ENCODE data around the gene NCKAP5.
A peak's percentile ranks its signal among the peaks of the same experiment; 100 is the strongest.

Gene NCKAP5

DNA sequence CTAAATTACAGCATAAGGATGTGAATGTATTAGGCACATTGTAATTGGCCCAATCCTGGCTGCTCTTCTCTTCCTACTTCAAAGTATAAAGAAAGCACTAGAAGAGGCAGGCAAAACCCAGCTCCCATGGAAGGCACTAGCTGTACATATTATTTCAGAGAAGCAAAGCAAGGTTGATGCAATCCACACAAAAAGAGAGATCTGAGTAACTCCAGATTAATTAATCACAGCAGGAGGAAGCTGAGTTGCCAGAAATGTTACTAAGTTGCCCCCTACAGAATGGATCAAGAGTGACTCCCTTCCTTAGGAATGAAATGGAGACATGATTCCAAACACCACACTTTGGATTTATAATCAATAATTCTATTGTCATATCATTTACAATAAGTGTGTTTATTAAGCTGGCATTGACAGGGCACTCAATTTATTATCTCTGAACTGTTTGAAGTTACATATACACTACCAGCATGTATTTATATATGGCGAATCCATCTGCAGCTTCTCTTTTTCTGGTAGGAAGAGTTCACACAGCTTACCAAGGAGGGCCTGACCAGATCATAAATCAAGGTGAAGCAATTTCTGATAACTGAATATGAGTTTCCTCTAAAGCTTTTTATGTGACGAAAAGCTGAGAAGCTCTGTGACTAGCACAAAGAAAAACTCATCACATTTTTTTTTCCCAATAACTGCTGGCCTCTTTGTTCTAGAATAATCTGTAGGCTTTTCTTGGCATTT, 505.2 kb downstream of the NCKAP5 start:
- peak; percentile 38 for DNase-seq

DNA sequence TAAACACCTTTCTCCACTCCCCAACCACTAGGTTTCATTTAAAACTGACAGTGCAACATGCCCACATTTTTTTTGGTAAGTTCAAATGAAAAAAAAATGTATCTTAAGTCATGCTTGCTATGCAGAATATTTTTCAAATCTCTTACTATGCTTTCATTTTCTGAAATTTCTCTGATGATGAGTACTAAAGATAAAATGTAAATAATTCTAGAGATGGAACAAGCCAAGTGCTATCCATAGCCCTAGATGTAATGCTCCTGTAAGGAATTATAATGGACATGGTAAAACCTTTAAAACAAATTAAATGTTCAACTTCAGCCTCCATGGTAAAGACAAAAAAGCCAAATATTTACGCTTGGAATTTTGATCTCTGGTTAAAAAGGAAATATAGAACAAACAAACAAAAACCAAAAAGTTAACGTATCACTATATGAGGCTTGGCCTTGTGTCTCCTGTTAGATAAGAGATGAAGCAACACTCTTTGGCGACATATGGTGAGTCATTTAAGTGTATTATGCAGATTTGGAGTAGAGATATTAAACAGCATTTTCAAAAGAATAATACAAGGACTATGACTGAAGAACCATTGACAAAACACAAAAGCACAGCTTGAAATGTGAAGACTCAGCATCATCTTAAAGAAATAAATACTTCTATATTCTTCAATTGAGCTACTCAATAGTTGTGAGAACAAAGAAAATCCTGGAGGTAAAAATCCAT, 506.2 kb downstream of the NCKAP5 start:
- peak; percentile 26 for DNase-seq

DNA sequence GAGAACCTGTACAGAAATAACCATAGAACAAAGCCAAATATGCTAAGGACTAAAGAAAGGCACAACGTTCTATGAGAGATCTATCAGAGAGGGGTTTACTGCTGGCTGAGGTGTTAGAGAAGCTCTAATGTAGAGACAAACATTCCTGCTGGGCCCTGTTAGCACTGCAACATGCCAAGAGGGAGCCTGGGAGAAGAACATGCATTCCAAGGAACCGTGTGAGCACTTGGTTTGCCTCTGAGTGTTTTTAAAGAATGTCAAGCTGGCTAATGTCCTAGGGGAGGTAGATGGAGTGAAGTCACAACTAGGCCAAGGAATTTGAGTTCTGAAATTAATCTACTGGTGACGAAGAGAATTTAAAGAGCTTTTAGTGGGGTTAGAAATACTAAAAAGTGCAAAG, 514.0 kb downstream of the NCKAP5 start:
- DNase-seq: peak; percentile 80

DNA sequence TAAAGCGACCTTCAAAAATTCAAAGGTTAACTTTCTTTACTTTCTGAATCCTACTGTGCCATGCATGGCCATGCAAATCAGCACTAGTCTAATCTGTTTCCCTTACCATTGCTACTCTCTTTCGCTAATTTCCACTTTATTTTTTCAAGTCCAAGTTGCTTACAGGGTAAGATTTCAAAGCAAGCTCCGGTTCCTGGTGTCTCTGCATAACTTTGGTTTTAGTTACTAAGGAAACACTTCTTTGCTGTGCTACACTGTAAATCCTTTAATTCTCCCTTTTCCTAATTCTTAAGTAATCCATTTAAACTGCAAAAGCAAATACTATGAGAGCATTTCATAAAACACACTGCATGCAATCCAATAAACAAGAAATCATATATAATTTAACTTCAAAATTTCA, 514.7 kb downstream of the NCKAP5 start:
- no peak for DNase-seq

DNA sequence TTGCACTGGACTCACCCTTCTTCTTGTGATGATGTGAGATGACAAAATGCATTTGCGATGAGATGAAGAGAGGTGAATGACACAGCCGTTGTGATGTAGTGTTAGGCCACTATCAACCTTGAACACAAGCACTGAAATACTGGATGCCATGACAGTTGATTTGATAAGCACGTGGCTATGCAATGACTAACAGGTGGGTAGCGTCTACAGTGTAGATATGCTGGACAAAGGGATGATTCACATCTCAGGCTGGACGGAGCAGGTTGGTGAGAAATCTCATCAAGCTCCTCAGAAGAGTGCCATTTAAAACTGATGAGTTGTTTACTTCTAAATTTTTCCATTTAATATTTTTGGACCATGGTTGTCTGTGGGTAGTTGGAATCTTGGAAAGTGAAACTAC, 522.5 kb downstream of the NCKAP5 start:
- DNase-seq: no peak

DNA sequence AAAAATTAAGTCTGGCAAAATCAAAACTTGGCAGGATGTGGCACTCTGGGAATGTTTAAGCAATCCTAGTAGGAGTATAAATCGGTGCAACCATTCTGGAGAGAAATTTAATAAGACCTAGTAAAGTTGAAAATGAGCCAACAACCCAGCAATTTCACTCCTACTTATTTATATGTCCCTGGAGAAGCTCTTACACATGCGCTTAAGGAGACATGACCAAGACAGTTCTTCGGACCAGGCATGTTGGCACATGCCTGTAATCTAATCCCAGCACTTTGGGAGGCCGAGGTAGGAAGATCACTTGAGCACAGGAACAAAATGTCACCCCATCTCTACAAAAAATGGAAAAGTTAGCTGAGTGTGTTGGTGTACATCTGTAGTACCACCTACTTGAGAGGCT, 523.7 kb downstream of the NCKAP5 start:
- DNase-seq: no peak

DNA sequence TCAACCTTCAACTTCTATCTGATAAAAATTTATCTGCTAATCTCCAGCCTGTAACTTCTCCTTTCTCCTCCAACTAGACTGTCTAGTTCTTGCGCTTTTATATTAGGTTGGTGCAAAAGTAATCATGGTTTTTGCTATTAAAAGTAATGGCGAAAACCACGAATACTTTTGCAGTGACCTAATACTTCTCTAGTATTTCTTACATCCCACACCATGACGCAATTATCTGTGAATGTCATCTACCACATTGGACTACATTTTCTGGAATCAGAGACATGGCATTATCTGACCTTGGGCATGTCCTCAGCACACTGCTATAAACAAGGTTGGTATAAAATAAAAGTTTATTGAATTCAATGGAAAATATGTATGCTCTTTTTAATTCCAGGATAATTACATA, 528.1 kb downstream of the NCKAP5 start:
- peak; percentile 61 for DNase-seq

DNA sequence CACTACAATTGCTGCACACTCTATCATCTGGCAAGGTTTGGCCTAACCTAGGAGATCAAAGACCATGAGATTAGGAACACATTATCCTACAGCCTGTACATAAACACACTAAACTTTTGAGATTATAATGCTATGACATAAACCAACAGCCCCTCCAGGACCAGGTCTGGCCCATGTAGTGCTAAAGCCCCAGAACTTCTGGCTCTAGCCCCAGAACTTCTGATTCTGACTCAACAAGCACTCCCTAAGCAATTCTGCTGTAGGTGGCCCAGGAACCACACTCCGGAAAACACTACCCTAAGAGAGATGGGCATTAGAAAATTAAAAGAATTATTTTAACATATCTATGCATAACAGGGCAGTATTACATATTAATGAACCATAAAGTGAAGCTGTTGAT, 528.7 kb downstream of the NCKAP5 start:
- no peak for DNase-seq

DNA sequence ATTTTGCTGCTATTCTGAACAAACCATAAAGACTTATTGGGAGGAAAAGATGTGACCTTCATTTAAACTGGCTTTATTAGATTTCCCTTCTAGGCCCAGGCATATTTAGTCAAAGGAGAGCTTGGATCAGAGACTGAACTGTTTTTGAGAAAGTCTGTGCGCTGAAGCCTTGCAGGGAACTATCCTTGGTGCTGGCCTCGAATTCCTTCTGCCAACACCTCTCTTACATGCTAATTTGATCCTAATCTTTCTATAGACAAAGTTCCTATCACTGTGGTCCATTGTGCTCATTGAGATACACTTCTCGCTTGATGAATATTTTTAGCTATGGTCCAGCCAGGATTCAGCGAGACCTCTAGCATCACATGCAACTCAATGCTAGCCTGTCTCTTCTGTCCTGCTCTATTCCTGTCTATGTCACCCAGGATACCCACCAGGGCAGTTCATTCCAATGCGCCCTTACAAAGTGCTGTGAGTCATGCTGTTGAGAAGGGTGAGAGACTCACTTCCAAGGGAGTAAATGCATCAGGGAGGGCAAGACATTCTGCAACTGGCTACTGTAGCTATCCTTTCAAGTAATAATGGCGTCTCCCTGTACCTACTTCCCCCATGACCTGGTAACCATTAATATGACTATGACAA, 541.6 kb downstream of the NCKAP5 start:
- DNase-seq: peak; percentile 16

DNA sequence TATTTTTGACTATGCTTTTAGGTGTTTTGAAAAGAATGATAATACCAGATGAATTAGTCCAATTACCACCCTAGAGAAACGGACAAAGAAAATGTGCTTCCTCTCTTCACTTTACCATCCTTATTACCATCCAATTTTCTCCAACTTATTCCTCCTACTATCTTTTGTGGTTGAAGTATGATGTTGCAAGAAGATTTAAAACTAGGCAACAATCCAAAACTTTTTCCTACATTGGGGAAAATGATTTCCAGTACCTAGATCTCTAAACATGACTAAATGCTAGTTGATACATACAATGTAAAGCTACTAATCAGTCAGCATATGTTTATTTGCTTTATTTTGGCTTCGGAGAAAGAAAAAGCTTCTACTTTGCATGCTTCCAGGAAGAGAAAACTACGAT, 543.3 kb downstream of the NCKAP5 start:
- DNase-seq: no peak

DNA sequence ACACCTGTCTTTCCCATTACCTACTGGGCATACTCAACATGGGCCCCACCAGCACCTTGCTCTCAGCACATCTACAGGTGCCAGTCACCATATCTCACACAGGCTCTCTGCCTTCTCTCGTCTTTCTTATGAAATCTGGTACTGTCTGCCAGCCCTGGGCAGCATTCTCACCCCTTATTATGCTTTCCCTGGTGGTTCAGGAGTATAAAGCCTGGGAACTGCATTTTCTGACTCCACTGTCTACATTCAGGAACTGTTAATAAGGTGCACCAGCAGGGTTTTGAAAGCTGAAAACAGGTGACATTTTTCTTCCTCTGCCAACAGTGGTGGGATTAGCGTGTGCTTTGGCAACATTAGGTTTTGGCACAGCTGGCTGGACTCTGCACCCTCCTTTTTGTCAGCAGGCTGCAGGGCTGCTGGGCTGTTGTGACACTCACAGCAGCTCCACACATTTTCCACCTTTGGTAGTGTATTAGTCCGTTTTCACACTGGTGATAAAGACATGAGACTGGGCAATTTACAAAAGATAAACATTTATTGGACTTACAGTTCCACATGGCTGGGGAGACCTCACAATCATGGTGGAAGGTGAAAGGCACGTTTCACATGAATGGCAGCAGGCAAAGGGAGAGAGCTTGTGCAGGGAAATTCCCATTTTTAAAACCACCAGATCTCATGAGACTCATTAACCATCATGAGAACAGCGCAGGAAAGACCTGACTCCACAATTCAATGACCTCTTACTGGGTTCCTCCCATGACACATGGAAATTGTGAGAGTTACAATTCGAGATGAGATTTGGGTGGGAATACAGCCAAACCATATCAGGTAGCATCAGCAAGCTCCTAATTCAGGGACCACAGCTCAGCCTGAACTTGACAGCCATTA, 555.2 kb downstream of the NCKAP5 start:
- DNase-seq: no peak

DNA sequence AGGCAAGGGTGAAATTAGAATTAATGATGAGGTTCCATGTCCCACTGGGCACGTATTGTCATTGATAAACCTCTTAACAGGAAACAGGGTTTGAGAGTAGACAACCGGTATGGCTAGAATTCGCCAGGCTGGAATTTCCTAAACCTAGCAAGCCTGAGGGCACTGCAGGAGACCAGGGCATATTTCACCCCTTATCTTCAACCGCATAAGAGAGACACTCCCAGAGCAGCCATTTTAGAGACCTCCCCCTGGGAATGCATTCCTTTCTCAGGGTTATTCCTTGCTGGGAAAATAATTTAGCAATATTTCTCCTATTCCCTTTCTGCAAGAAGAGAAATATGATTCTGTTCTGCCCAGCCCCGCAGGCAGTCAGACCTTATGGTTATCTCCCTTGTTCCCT, 563.6 kb downstream of the NCKAP5 start:
- DNase-seq: peak; percentile 22

DNA sequence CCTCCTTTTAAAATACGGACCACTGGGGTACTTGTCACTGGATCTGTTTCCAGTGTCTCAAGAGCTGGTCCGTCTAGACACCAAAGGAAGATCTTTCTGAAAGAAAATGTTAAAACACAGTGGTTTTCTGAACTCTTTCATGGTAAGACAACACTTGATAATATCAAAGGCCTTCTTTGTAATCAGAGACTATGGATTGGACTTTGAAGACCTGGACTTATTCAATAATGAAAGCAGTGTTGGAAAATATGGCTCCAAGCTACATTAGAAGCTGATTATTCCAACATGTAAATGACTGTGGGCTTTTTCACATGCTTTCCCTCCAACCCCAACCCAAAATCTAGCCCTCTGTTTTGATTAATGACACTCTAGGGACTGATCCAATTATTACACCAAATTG, 568.8 kb downstream of the NCKAP5 start:
- DNase-seq: no peak

DNA sequence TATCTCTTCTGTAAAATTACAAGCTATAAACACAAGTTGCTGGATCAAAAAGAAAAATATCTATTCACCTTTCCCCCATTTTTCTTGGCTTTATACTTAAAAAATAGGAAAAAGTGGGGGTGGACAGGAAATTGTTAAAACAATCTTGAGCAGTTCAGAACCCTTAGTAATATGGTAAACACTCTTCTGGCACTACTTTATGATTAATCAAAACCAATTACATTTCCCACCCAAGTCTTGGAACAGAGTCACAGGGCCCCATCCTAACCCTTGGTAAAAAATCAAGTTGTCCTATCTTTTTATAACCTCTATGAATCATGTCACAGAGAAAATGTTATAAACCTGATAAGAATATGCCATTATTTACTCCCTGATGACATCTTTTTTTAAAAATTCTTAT, 570.0 kb downstream of the NCKAP5 start:
- DNase-seq: no peak

DNA sequence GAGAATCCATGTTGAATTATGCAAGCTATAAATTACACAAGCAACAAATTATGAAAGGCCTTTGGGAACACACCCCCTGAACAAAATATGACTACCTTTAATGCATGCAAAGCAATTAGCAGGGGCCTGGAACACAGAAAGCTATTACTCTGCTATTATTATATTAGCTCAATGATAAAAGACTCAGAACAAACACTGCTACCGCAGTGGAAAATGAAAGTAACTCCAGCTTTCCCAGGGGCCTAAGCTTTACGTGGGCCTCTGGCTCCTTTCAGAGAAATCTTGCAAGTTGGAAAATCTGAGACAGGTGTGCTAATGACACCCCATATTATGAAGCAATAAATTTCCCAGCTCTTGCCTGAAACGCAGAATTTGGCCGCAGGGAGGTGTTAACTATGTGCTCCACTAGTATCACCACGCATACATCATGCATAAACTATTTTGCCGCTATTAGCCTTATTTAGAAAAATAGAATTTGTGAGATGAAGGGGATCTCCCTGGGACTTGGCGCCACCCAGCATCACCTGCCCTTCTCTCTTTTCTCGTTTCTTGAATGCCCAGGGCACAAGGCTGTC, 576.7 kb downstream of the NCKAP5 start:
- no peak for DNase-seq

DNA sequence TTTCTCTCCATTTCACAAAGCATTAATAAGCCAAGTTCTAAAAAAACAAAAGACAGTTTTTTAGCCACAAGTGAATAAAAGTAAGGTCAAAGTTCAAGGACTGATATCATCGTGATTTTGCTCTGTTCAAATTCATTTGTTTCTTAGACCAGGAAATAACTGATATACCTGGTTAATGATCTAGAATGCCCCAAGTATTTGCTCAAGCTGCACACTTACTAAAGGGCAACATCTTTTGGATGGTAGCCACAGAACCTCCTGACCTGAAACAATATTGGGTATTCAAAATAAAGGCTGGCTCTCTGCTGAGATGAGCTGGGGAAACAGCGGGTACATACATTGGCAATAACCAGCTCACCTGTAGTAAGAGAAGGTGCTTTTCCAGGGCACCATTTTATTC, 583.5 kb downstream of the NCKAP5 start:
- DNase-seq: no peak

DNA sequence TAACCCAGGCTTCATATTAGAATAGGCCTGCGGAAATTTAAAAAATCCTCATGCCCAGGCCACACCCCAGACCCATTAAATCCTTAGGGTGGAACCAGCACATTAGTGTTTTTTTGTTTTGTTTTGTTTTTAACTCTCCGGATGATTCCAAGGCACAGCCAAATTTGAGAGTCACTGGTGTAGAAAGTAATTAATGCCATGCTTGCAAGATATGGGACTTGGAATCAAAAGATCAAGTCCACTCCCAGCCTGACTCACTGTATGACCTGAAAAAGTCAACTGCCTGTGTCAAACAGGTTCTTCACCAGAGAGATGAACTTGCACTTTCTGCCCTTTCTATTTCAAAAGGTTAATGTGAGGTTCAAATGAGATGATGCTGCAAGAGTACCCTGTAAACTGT, 588.0 kb downstream of the NCKAP5 start:
- no peak for DNase-seq

DNA sequence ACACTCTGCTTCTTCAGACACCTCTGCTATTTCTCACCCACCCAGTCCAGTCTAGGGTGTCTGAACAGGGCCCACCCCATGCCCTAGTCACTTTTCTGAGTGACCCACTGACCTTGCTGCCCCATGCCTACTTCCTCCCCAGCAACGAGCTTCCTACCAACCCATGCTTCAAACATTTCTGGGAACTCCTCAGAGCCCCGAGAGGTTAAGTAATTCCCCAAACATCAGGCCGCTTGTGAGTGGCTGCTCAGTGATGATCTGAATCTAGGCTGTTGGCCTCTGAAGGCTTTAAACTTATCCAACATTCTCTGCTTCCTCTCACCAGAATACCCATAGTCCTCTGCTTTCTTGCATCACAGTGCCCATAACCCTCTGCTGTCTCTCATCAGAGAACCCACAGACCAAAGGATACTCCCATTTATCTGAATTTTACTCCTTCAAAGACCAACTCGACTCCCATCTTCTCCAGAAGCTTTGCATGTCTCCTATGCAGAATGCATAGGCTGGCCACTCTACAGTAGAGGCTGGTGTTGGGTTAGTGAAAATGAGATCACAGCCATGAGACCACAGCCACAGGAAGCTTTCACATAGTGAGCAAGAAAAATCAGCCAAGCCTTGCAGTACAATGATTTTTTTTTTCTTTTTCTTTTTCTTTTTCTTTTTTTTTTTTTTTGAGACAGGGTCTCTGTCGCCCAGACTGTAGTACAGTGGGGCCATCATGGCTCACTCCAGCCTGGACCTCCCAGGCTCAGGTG, 588.7 kb downstream of the NCKAP5 start:
- no peak for DNase-seq

DNA sequence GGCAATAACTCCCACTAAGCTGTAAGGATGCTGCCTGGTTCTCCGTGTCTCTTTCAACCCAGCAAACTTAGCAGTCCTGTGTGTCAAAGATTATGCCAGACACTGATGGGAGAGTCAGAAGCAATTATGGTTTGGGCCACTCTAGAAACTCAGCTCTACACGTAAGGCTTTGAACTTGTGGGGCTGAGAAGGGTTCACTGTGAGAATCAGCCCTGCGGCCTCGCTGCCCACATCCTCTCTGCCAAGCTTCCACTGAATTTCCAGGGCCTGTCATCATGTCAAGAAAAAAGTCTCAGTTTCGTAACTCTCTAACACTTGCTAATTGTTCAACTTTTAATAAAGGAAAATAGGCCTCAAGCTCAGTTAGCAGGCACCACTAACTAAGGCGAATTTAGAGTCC, 589.4 kb downstream of the NCKAP5 start:
- no peak for DNase-seq

DNA sequence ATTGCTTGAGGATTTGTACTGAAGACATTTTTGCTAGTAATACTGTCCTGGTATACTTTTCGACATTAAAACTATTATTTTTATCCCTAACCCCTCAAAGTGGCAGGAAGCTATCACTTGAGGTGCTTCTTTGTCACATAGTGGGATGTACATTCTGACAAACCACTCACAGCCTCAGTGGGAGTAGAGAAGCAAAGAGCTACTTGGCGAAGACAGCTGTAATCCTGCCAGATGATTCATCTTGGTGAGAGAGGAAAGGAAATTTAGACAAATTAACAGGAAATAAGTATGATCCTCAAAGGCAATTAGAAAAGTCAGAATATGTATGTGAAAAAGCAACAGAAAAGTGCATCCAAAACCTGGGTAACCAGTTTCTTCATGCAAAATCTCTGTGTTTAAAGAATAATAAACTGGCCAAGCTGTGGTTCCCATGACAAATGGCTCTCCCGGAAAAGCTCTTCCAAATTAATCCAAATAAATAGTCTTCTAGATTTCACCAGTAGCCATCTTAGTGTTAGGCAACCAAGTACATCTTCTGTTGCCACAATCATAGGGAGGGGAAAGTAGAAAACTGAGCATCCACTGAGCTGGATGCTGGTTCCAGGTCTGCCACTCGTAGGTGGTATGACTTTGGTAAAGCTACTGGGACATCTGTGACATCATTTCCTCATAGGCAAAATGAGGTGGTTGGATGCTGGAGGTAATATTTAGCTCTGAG, 590.3 kb downstream of the NCKAP5 start:
- peak; percentile 52 for DNase-seq

Data from fibroblast of skin of back (primary cell).